ENCODE results near the gene MAST4.

GRCh38 chr5:67066815-67067214 lies 470.6 kb downstream of the MAST4 start:
- TF ChIP-seq RNF2 (IDR thresholded peaks at IDR 0.05; ENCODE audit: borderline replicate concordance, low read depth) (no peak), BHLHE40 (IDR thresholded peaks at IDR 0.05; ENCODE audit: low read depth, low read length) (no peak), CTCF (IDR thresholded peaks at IDR 0.05) (no peak), HDAC2 (IDR thresholded peaks at IDR 0.05) (no peak), RAD21 (conservative IDR thresholded peaks at IDR 0.05 in 1 of 2, IDR thresholded peaks at IDR 0.05 in 1 of 2) (no peak), MAX (IDR thresholded peaks at IDR 0.05) (no peak), TP53 (CRISPR knock-in tag; IDR thresholded peaks at IDR 0.05) (no peak), POLR2A (IDR thresholded peaks at IDR 0.05; ENCODE audit: low read length) (no peak), JUN (IDR thresholded peaks at IDR 0.05) (no peak), POLR2AphosphoS2 (conservative IDR thresholded peaks at IDR 0.05; ENCODE audit: low read length) (no peak)

All from A549 (cell line).